NCI-H128 (cell line): ENCODE results near the gene SLC22A4.

Source experiments
- DNase-seq: peaks from one replicate; lab custom pipeline; 2025; ENCODE audit not compliant: unreplicated experiment; lab: John Stamatoyannopoulos, UW

Gene SLC22A4

GRCh38 chr5:132293992-132294727 is at the start of gene SLC22A4:
Gene SLC22A4 (plus strand): TSS chr5:132294394. CDS start chr5:132294617, 223 bp downstream.
- peak; percentile 52 for DNase-seq

GRCh38 chr5:132245593-132245992 is 48.6 kb upstream of the SLC22A4 start:
- DNase-seq = no peak

- DNase-seq = no peak
Measured at GRCh38 chr5:132246806-132247205, 47.4 kb upstream of the SLC22A4 start.

- no peak for DNase-seq
Measured at GRCh38 chr5:132250547-132250946, 43.6 kb upstream of the SLC22A4 start.

GRCh38 chr5:132251220-132251725 is 42.9 kb upstream of the SLC22A4 start:
- DNase-seq = no peak

GRCh38 chr5:132253008-132253441 is 41.2 kb upstream of the SLC22A4 start:
- DNase-seq = no peak

GRCh38 chr5:132253452-132254320 is 40.5 kb upstream of the SLC22A4 start:
- DNase-seq = no peak

- no peak for DNase-seq
Measured at GRCh38 chr5:132254321-132254977, 39.7 kb upstream of the SLC22A4 start.

- DNase-seq = no peak
Measured at GRCh38 chr5:132256086-132256782, 38.0 kb upstream of the SLC22A4 start.

GRCh38 chr5:132256783-132257130 is 37.4 kb upstream of the SLC22A4 start:
- DNase-seq = no peak

- no peak for DNase-seq
Measured at GRCh38 chr5:132257131-132258101, 36.8 kb upstream of the SLC22A4 start, which contains the start of gene PDLIM4. Gene PDLIM4 (plus strand): TSS chr5:132257696. CDS start chr5:132257735, 39 bp downstream.

- DNase-seq = no peak
Measured at GRCh38 chr5:132258102-132259068, 35.8 kb upstream of the SLC22A4 start.

GRCh38 chr5:132259069-132259851 is 34.9 kb upstream of the SLC22A4 start:
- no peak for DNase-seq

GRCh38 chr5:132260051-132260450 is 34.1 kb upstream of the SLC22A4 start:
- DNase-seq = no peak

GRCh38 chr5:132260714-132261551 is 33.3 kb upstream of the SLC22A4 start:
- no peak for DNase-seq
